Tibial nerve (tissue), 4 donors: Measurements from ENCODE around the gene BAZ2B. TPM values are rescaled to one million over a fixed set of nuclear protein-coding genes. Genes with fewer than 3 reads are reported as not detected.

ENCODE experiments used
- DNase-seq, 2 donors: peaks; one replicate each; pipeline ENCODE4 v3.0.0-alpha.2; 2019; ENCODE audit warnings: low spot score in 2 of 2
- H3K27ac ChIP-seq, 4 donors: fragments of 200-600 bp; sonication (generic) in 3 of 4; one replicate each; pipeline ENCODE4 v1.5.1; 2017 to 2019; ENCODE audit warnings: mild to moderate bottlenecking in 1 of 4
- H3K27me3 ChIP-seq, 2 donors: fragments of 200-600 bp; sonication (generic) in 1 of 2; one replicate each; pipeline versions ENCODE4 v1.5.1 to v1.6.0; 2017 to 2019
- H3K36me3 ChIP-seq, 3 donors: fragments of 200-600 bp; sonication (generic); one replicate each; pipeline ENCODE4 v1.5.1; 2018 to 2019
- H3K4me1 ChIP-seq, 4 donors: fragments of 200-600 bp; sonication (generic) in 3 of 4; one replicate each; pipeline ENCODE4 v1.5.1; 2017 to 2019
- H3K4me3 ChIP-seq, 4 donors: fragments of 200-600 bp; sonication (generic) in 3 of 4; one replicate each; pipeline ENCODE4 v1.5.1; 2017 to 2019; ENCODE audit warnings: mild to moderate bottlenecking in 1 of 4, moderate library complexity in 1 of 4
- H3K9me3 ChIP-seq, 4 donors: fragments of 200-600 bp; sonication (generic) in 3 of 4; one replicate each; pipeline ENCODE4 v1.5.1; 2017 to 2019
- CTCF ChIP-seq, 5 experiments: fragments of 200-600 bp in 3 of 5; fragments of 450-650 bp in 2 of 5; sonication (generic) in 3 of 5; IDR thresholded peaks; one replicate each; pipeline ENCODE4 v1.5.1; 2016 to 2019; ENCODE audit warnings: antibody characterized with exemption in 5 of 5, mild to moderate bottlenecking in 3 of 5, moderate library complexity in 2 of 5
- EP300 ChIP-seq, 2 donors: sonication (generic); formaldehyde crosslinking; IDR thresholded peaks; one replicate each; pipeline ENCODE4 v1.6.1; 2017; ENCODE audit warnings: antibody characterized with exemption in 2 of 2, mild to moderate bottlenecking in 1 of 2
- POLR2A ChIP-seq, 2 donors: fragments of 450-650 bp; IDR thresholded peaks; one replicate each; pipeline ENCODE4 v1.6.1; 2017; ENCODE audit warnings: antibody characterized with exemption in 2 of 2, mild to moderate bottlenecking in 2 of 2, moderate library complexity in 2 of 2
- WGBS, 2 donors: methylation state at CpG; one replicate each; pipeline ENCODE4 v1.1.5; 2018; 5-methylcytosine and 5-hydroxymethylcytosine counted together
- total RNA-seq, 4 donors: library from RNA; depleted of rRNA; stranded (reverse); fragments of >200 nt; gene quantifications; one replicate each; pipeline ENCODE4 v1.1.0, GENCODE V29; 2016

The BAZ2B gene
- total RNA-seq, 4 donors from 2014 or later: 98.4 to 135 (median 114) TPM

- Histone ChIP-seq H3K27ac (no peak overlapping the region), H3K9me3 (peaks cover 0 to 23% (median 10%) of the 10 kb centered on the region in 4 donors), H3K4me1 (peaks cover 0 to 12% (median 0%) of the 10 kb centered on the region in 4 donors), H3K4me3 (no peak overlapping the region), H3K36me3 (peaks cover 0 to 10% (median 0%) of the 10 kb centered on the region in 3 donors), H3K27me3 (no peaks in the 10 kb centered on the region)
- TF ChIP-seq POLR2A (IDR thresholded peaks at IDR 0.05) (no peak), EP300 (IDR thresholded peaks at IDR 0.05) (no peak), CTCF (IDR thresholded peaks at IDR 0.05) (no peak)
- no peak for DNase-seq
Measured at GRCh38 chr2:159639712-159640111, 23.4 kb upstream of the BAZ2B start.

- WGBS, 2 donors: 89 to 100% methylated on average over 1 of the region's 1 CpG
- no peak for TF ChIP-seq EP300 (IDR thresholded peaks at IDR 0.05)
- Histone ChIP-seq H3K27me3 (no peaks in the 10 kb centered on the region), H3K36me3 (peaks cover 0 to 10% (median 0%) of the 10 kb centered on the region in 3 donors), H3K9me3 (peaks cover 0 to 23% (median 10%) of the 10 kb centered on the region in 4 donors), H3K4me1 (peaks cover 0 to 13% (median 0%) of the 10 kb centered on the region in 4 donors), H3K27ac (no peak overlapping the region), H3K4me3 (no peak overlapping the region)
- DNase-seq: no peak
Measured at GRCh38 chr2:159639071-159639470, 22.7 kb upstream of the BAZ2B start.

DNA sequence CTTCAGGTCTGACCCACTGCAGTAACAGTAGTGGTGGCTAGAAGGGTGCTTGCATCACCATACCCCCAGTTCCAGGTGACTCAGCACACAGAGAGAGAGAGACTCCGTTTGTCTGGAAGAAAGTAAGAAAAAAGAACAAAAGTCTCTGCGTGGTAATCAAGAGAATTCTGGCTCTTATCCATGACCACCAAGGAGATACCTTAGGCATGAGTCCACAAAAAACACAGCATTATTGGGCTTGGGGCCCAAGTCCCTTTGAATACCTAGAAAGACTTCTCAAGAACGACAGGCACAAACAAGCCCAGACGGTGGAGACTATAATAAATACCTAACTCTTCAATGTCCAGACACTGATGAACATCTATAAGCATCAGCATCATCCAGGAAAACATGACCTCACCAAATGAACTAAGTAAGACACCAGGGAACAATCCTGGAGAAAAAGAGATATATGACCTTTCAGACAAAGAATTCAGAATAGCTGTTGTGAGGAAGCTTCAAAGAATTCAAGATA is 21.7 kb upstream of the BAZ2B start:
- no peak for DNase-seq
- 55 to 56% methylated on average over 4 of the region's 4 CpGs for WGBS, 2 donors
- Histone ChIP-seq H3K4me3 (no peak overlapping the region), H3K4me1 (peaks cover 0 to 13% (median 0%) of the 10 kb centered on the region in 4 donors), H3K27ac (no peak overlapping the region), H3K9me3 (peaks cover 0 to 23% (median 10%) of the 10 kb centered on the region in 4 donors), H3K36me3 (peaks cover 0 to 10% (median 0%) of the 10 kb centered on the region in 3 donors), H3K27me3 (no peaks in the 10 kb centered on the region)
- TF ChIP-seq POLR2A (IDR thresholded peaks at IDR 0.05) (no peak), CTCF (IDR thresholded peaks at IDR 0.05) (no peak), EP300 (IDR thresholded peaks at IDR 0.05) (no peak)

DNA sequence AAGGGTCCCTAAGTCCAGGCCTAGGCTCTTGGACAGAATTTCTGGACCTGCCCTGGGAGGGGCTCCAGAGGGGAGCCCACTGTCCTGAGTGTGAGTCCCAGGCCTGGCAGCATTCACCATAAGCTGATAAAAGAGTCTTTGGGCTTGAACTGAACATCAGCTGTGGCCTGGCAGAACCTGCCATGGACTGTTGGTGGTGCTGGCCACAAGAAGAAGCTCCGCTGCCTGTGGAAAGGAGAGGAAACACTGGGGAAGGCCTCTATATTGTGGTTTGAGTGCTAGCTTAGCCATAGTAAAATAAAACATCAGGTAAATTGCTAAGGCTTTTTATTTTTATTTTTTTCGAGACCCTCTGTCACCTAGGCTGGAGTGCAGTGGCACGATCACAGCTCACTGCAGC is 20.9 kb upstream of the BAZ2B start:
- Histone ChIP-seq H3K9me3 (peaks cover 0 to 23% (median 10%) of the 10 kb centered on the region in 4 donors), H3K36me3 (peaks cover 0 to 10% (median 0%) of the 10 kb centered on the region in 3 donors), H3K27ac (no peak overlapping the region), H3K27me3 (no peaks in the 10 kb centered on the region), H3K4me1 (peaks cover 0 to 13% (median 0%) of the 10 kb centered on the region in 4 donors), H3K4me3 (no peak overlapping the region)
- DNase-seq: no peak
- TF ChIP-seq CTCF (IDR thresholded peaks at IDR 0.05) (no peak), POLR2A (IDR thresholded peaks at IDR 0.05) (no peak), EP300 (IDR thresholded peaks at IDR 0.05) (no peak)
- WGBS, 2 donors: 92 to 93% methylated on average over 3 of the region's 3 CpGs

GRCh38 chr2:159635006-159635789 is 18.9 kb upstream of the BAZ2B start:
- Histone ChIP-seq H3K27me3 (no peaks in the 10 kb centered on the region), H3K4me3 (no peak overlapping the region), H3K27ac (no peak overlapping the region), H3K36me3 (peaks cover 0 to 10% (median 0%) of the 10 kb centered on the region in 3 donors), H3K9me3 (peaks cover 0 to 23% (median 7%) of the 10 kb centered on the region in 4 donors), H3K4me1 (peaks cover 0 to 13% (median 0%) of the 10 kb centered on the region in 4 donors)
- TF ChIP-seq POLR2A (IDR thresholded peaks at IDR 0.05): no peak
- TF ChIP-seq EP300 (IDR thresholded peaks at IDR 0.05): no peak
- TF ChIP-seq CTCF (IDR thresholded peaks at IDR 0.05): no peak
- no peak for DNase-seq
- 54 to 67% methylated on average over 4 of the region's 4 CpGs for WGBS, 2 donors
